IMR-90 (cell line): ENCODE measurements around the gene PTPN5. TPM values are rescaled to one million over a fixed set of nuclear protein-coding genes. Genes with fewer than 3 reads are reported as not detected.

Experiments used
- ATAC-seq: fragments of 200-7000 bp; cut with Tn5 transposase; 2 replicates; pipeline ENCODE4 v1.9.1; 2020; ENCODE audit warnings: low read depth, mild to moderate bottlenecking, moderate library complexity
- BruUV-seq: library from RNA; stranded (reverse); fragments of 400-500 nt; replicated peaks from 2 replicates; lab custom pipeline; 2021; lab: Mats Ljungman, UMichigan
- CTCF ChIA-PET: fragments of 300-600 bp; formaldehyde crosslinking; extraction: SDS; loops from one replicate; lab custom pipeline; 2021; ENCODE audit warnings: antibody characterized with exemption; lab: Yijun Ruan, JAX
- POLR2A ChIA-PET: fragments of 300-600 bp; sonication (Branson Sonifier 250); formaldehyde crosslinking; loops from one replicate; lab custom pipeline; 2022; ENCODE audit warnings: antibody characterized with exemption; ENCODE audit not compliant: unreplicated experiment; lab: Charles Lee
- DNase-seq: peaks from one replicate; pipeline ENCODE4 v3.0.0; 2013
- H2AFZ ChIP-seq: replicated peaks from 2 replicates; pipeline ENCODE3; 2013; ENCODE audit warnings: low read length, mild to moderate bottlenecking; ENCODE audit not compliant: poor library complexity
- H2AK5ac ChIP-seq: 2 replicates; pipeline ENCODE4 v1.6.1; 2013; ENCODE audit warnings: low read depth, low read length, inconsistent platforms
- H2AK9ac ChIP-seq: replicated peaks from 2 replicates; pipeline ENCODE3; 2013; ENCODE audit warnings: mild to moderate bottlenecking, low read depth, low read length, moderate library complexity; ENCODE audit not compliant: poor library complexity
- H2BK120ac ChIP-seq: 2 replicates; pipeline ENCODE4 v1.6.1; 2013; ENCODE audit warnings: low read depth, low read length, inconsistent platforms
- H2BK15ac ChIP-seq: 3 replicates; pipeline ENCODE4 v1.6.1; 2013; ENCODE audit warnings: low read depth, low read length, inconsistent platforms
- H2BK20ac ChIP-seq: 2 replicates; pipeline ENCODE4 v1.6.1; 2013; ENCODE audit warnings: low read depth, mild to moderate bottlenecking, inconsistent platforms, low read length, moderate library complexity
- H2BK5ac ChIP-seq: 2 replicates; pipeline ENCODE4 v1.6.1; 2013; ENCODE audit warnings: mild to moderate bottlenecking, low read depth, low read length, inconsistent platforms; ENCODE audit not compliant: poor library complexity, severe bottlenecking
- H3K14ac ChIP-seq: replicated peaks from 2 replicates; pipeline ENCODE4 v1.6.1; 2013; ENCODE audit warnings: low read depth, low read length, inconsistent platforms
- H3K18ac ChIP-seq: 2 replicates; pipeline ENCODE4 v1.6.1; 2013; ENCODE audit warnings: low read depth, low read length, control low read depth
- H3K23ac ChIP-seq: 2 replicates; pipeline ENCODE4 v1.6.1; 2013; ENCODE audit warnings: low read depth, low read length, inconsistent platforms
- H3K27ac ChIP-seq: 2 replicates; pipeline ENCODE4 v1.5.1; 2013; ENCODE audit warnings: mild to moderate bottlenecking, control low read depth, low read length; ENCODE audit not compliant: insufficient read depth
- H3K27me3 ChIP-seq: 2 replicates; pipeline ENCODE4 v1.6.1; 2013; ENCODE audit warnings: low read length; ENCODE audit not compliant: control insufficient read depth, insufficient read depth
- H3K36me3 ChIP-seq: 2 replicates; pipeline ENCODE4 v1.6.1; 2013; ENCODE audit warnings: low read length, mixed read lengths; ENCODE audit not compliant: control insufficient read depth, insufficient read depth
- H3K4ac ChIP-seq: 2 replicates; pipeline ENCODE4 v1.6.1; 2013; ENCODE audit warnings: low read depth, low read length, inconsistent platforms
- H3K4me1 ChIP-seq: 2 replicates; pipeline ENCODE4 v1.6.1; 2013; ENCODE audit warnings: low read length, mixed read lengths; ENCODE audit not compliant: control insufficient read depth, insufficient read depth
- H3K4me2 ChIP-seq: 2 replicates; pipeline ENCODE4 v1.6.1; 2013; ENCODE audit warnings: low read depth, mild to moderate bottlenecking, control low read depth, low read length, moderate library complexity
- H3K4me3 ChIP-seq: 2 replicates; pipeline ENCODE4 v1.5.1; 2013; ENCODE audit warnings: low read depth, mild to moderate bottlenecking, control low read depth, low read length, moderate library complexity; ENCODE audit not compliant: insufficient read depth
- H3K56ac ChIP-seq: 2 replicates; pipeline ENCODE4 v1.6.1; 2013; ENCODE audit warnings: low read length, inconsistent platforms; ENCODE audit not compliant: insufficient read depth; ENCODE audit errors: extremely low read depth
- H3K79me1 ChIP-seq, 2 experiments: 2 replicates each; pipeline ENCODE4 v1.6.1; 2013; ENCODE audit warnings: low read length in 2 of 2, inconsistent platforms in 1 of 2, low read depth in 1 of 2
- H3K9ac ChIP-seq: 2 replicates; pipeline ENCODE4 v1.6.1; 2013; ENCODE audit warnings: low read depth, low read length, control low read depth
- H3K9me1 ChIP-seq: 2 replicates; pipeline ENCODE4 v1.6.1; 2013; ENCODE audit warnings: low read length, inconsistent platforms; ENCODE audit not compliant: insufficient read depth
- H3K9me3 ChIP-seq: 2 replicates; pipeline ENCODE4 v1.6.1; 2013; ENCODE audit warnings: low read length; ENCODE audit not compliant: control insufficient read depth, insufficient read depth
- H4K20me1 ChIP-seq: 2 replicates; pipeline ENCODE4 v1.6.1; 2013; ENCODE audit warnings: low read length, inconsistent platforms; ENCODE audit not compliant: insufficient read depth
- H4K5ac ChIP-seq: 2 replicates; pipeline ENCODE4 v1.6.1; 2013; ENCODE audit warnings: mild to moderate bottlenecking, low read depth, low read length, control low read depth
- H4K8ac ChIP-seq, 2 experiments: 2 replicates each; pipeline ENCODE4 v1.6.1; 2013; ENCODE audit warnings: low read depth in 2 of 2, low read length in 2 of 2, control low read depth in 1 of 2, inconsistent platforms in 1 of 2
- H4K91ac ChIP-seq: 2 replicates; pipeline ENCODE4 v1.6.1; 2013; ENCODE audit warnings: low read depth, low read length, inconsistent platforms; ENCODE audit not compliant: insufficient read depth
- BHLHE40 ChIP-seq: fragments of 150-350 bp; IDR thresholded peaks from 2 replicates; pipeline ENCODE4 v1.6.1; 2016; ENCODE audit warnings: mild to moderate bottlenecking, low read depth, low read length
- CEBPB ChIP-seq: IDR thresholded peaks from 2 replicates; pipeline ENCODE4 v1.6.1; 2012; ENCODE audit warnings: low read depth, low read length, improper control_type of control experiment
- CHD1 ChIP-seq: IDR thresholded peaks from 2 replicates; pipeline ENCODE4 v1.6.1; 2012; ENCODE audit warnings: low read depth, low read length, improper control_type of control experiment
- FOS ChIP-seq: fragments of 150-350 bp; IDR thresholded peaks from 2 replicates; pipeline ENCODE4 v1.6.1; 2016; ENCODE audit warnings: low read depth, low read length
- MAFK ChIP-seq: IDR thresholded peaks from 2 replicates; pipeline ENCODE4 v1.6.1; 2012; ENCODE audit warnings: low read depth, low read length, improper control_type of control experiment
- MAZ ChIP-seq: IDR thresholded peaks from 2 replicates; pipeline ENCODE4 v1.6.1; 2012; ENCODE audit warnings: low read depth, mild to moderate bottlenecking, low read length, improper control_type of control experiment, moderate library complexity, borderline replicate concordance
- MXI1 ChIP-seq: IDR thresholded peaks from 2 replicates; pipeline ENCODE4 v1.6.1; 2012; ENCODE audit warnings: low read depth, mild to moderate bottlenecking, low read length, moderate library complexity, borderline replicate concordance
- NFE2L2 ChIP-seq: fragments of 150-350 bp; IDR thresholded peaks from 2 replicates; pipeline ENCODE4 v1.6.1; 2016; ENCODE audit warnings: low read depth, mild to moderate bottlenecking, low read length
- POLR2A ChIP-seq: IDR thresholded peaks from 2 replicates; pipeline ENCODE4 v1.6.1; 2012; ENCODE audit warnings: mild to moderate bottlenecking, low read depth, low read length
- RAD21 ChIP-seq: IDR thresholded peaks from 2 replicates; pipeline ENCODE4 v1.6.1; 2012; ENCODE audit warnings: low read length, improper control_type of control experiment
- RCOR1 ChIP-seq: IDR thresholded peaks from 2 replicates; pipeline ENCODE4 v1.6.1; 2012; ENCODE audit warnings: mild to moderate bottlenecking, low read length, improper control_type of control experiment; ENCODE audit not compliant: insufficient replicate concordance
- RFX5 ChIP-seq: IDR thresholded peaks from 2 replicates; pipeline ENCODE4 v1.8.0; 2012; ENCODE audit warnings: low read depth, mild to moderate bottlenecking, low read length, moderate library complexity
- SMC3 ChIP-seq: fragments of 150-350 bp; IDR thresholded peaks from 2 replicates; pipeline ENCODE4 v1.6.1; 2016; ENCODE audit warnings: low read depth, mild to moderate bottlenecking, antibody characterized with exemption, low read length, moderate library complexity
- WGBS, 2 experiments: methylation state at CpG; one replicate each; pipeline versions ENCODE4 v1.1.5 to v1.1.7; 2013; ENCODE audit warnings: missing lambda C conversion rate in 2 of 2; ENCODE audit not compliant: insufficient read length in 1 of 2; ENCODE audit errors: extremely low coverage in 2 of 2; 5-methylcytosine and 5-hydroxymethylcytosine counted together
- dilution Hi-C: fragments of 300-500 bp; cut with HindIII; formaldehyde crosslinking; loops from one replicate; pipeline ENCODE4 v1.14.3; 2018; ENCODE audit warnings: low sequenced_read_pairs; ENCODE audit not compliant: unreplicated experiment
- in situ Hi-C: fragments of 300-500 bp; cut with MboI; formaldehyde crosslinking; loops from 3 replicates; pipeline ENCODE4 v1.14.3; 2019; ENCODE audit warnings: low sequenced_read_pairs, inconsistent platforms, mixed read lengths
- intact Hi-C: fragments of 100-400 bp; cut with micrococcal nuclease; formaldehyde crosslinking; loops from 2 replicates; pipeline ENCODE4 v1.10.0; 2022
- polyA plus RNA-seq, 3 experiments: library from polyadenylated mRNA; depleted of rRNA; stranded (reverse); fragments of >200 nt; gene quantifications; 2 replicates each; pipeline ENCODE4 v1.2.3, GENCODE V29; 2012; ENCODE audit warnings: low replicate concordance in 1 of 3
- total RNA-seq: library from RNA; depleted of rRNA; stranded (reverse); fragments of >200 nt; gene quantifications from 2 replicates; pipeline ENCODE4 v1.2.3, GENCODE V29; 2012
- TF ChIP-seq, protein P1 (sequence below): conservative IDR thresholded peaks from 2 replicates; pipeline ENCODE4 v1.5.1; 2012; ENCODE audit warnings: mild to moderate bottlenecking, low read depth, low read length, improper control_type of control experiment
- TF ChIP-seq, protein P2 (sequence below): fragments of 150-350 bp; IDR thresholded peaks from 2 replicates; pipeline ENCODE4 v1.6.1; 2016; ENCODE audit warnings: low read depth, mild to moderate bottlenecking, low read length, moderate library complexity, borderline replicate concordance
- TF ChIP-seq, protein P3 (sequence below): fragments of 150-350 bp; IDR thresholded peaks from 2 replicates; pipeline ENCODE4 v1.6.1; 2017; ENCODE audit warnings: mild to moderate bottlenecking, antibody characterized with exemption, low read length, low read depth

PTPN5 gene
- total and polyA plus RNA-seq, 2 of the 4 experiments (the other 2 are of a cell fraction): not detected

DNA sequence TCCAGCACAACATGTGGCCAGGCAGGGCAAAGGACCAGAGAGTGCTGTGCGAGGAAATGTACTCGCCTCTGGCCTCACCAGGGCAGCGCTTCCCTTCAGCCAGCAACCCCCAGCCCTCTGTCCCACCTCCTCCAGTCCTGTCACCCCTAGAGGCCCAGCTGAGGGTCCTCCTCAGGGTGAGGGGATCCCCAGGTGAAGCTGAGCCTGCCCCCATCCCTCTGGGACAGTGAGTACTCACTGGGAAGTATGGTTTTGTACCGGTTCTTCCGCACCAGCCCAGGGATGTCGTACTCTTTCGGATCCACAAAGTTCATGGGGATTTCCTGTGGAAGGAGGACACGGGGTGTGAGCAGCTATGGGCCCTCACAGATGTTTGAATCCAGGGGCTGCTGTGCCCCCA is 54.0 kb downstream of the PTPN5 start:
- H2BK120ac ChIP-seq: no peak overlapping the region
- H3K27me3 ChIP-seq: peaks cover 15% of the 10 kb centered on the region
- dilution Hi-C loops (no loop called here), intact Hi-C loops (no loop called here), in situ Hi-C loops (loop anchor here (25.0 kb wide), 1 partner anchor 200 kb away; the partner anchor contains the start of gene TSG101)
- no peaks in the 10 kb centered on the region for H3K79me1 ChIP-seq
- no peak overlapping the region for H3K4ac ChIP-seq
- DNase-seq: no peak
- H2BK5ac ChIP-seq: no peak overlapping the region
- no peak overlapping the region for H2BK15ac ChIP-seq
- TF ChIP-seq CEBPB (no peak), CHD1 (no peak), NFE2L2 (no peak), RCOR1 (no peak), BHLHE40 (no peak), SMC3 (no peak), FOS (no peak), MAZ (no peak), MXI1 (no peak), RFX5 (no peak), MAFK (no peak), POLR2A (no peak), RAD21 (no peak)
- TF ChIP-seq, protein P1, sequence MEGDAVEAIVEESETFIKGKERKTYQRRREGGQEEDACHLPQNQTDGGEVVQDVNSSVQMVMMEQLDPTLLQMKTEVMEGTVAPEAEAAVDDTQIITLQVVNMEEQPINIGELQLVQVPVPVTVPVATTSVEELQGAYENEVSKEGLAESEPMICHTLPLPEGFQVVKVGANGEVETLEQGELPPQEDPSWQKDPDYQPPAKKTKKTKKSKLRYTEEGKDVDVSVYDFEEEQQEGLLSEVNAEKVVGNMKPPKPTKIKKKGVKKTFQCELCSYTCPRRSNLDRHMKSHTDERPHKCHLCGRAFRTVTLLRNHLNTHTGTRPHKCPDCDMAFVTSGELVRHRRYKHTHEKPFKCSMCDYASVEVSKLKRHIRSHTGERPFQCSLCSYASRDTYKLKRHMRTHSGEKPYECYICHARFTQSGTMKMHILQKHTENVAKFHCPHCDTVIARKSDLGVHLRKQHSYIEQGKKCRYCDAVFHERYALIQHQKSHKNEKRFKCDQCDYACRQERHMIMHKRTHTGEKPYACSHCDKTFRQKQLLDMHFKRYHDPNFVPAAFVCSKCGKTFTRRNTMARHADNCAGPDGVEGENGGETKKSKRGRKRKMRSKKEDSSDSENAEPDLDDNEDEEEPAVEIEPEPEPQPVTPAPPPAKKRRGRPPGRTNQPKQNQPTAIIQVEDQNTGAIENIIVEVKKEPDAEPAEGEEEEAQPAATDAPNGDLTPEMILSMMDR: no peak
- TF ChIP-seq, protein P2, sequence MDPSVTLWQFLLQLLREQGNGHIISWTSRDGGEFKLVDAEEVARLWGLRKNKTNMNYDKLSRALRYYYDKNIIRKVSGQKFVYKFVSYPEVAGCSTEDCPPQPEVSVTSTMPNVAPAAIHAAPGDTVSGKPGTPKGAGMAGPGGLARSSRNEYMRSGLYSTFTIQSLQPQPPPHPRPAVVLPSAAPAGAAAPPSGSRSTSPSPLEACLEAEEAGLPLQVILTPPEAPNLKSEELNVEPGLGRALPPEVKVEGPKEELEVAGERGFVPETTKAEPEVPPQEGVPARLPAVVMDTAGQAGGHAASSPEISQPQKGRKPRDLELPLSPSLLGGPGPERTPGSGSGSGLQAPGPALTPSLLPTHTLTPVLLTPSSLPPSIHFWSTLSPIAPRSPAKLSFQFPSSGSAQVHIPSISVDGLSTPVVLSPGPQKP: no peak
- TF ChIP-seq, protein P3, sequence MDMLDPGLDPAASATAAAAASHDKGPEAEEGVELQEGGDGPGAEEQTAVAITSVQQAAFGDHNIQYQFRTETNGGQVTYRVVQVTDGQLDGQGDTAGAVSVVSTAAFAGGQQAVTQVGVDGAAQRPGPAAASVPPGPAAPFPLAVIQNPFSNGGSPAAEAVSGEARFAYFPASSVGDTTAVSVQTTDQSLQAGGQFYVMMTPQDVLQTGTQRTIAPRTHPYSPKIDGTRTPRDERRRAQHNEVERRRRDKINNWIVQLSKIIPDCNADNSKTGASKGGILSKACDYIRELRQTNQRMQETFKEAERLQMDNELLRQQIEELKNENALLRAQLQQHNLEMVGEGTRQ: no peak
- H2BK20ac ChIP-seq: no peak overlapping the region
- H4K91ac ChIP-seq: no peak overlapping the region
- H2AK9ac ChIP-seq: no peak overlapping the region
- no peak overlapping the region for H3K56ac ChIP-seq
- H4K5ac ChIP-seq: no peak overlapping the region
- H3K27ac ChIP-seq: no peak overlapping the region
- H3K14ac ChIP-seq: no peak overlapping the region
- H2AFZ ChIP-seq: no peak overlapping the region
- H3K9me3 ChIP-seq: no peaks in the 10 kb centered on the region
- BruUV-seq: no TSS peak
- H3K4me2 ChIP-seq: no peak overlapping the region
- no peaks in the 10 kb centered on the region for H3K4me1 ChIP-seq
- WGBS, 2 experiments: 100% methylated on average over 3 of the region's 8 CpGs; no CpG with 5 or more reads in 1 of the 2 experiments
- no peak overlapping the region for H3K9ac ChIP-seq
- H2AK5ac ChIP-seq: no peak overlapping the region
- H3K9me1 ChIP-seq: no peaks in the 10 kb centered on the region
- ChIA-PET POLR2A (no interaction called here), CTCF (no interaction called here)
- H4K20me1 ChIP-seq: no peaks in the 10 kb centered on the region
- no peak for ATAC-seq
- H4K8ac ChIP-seq: no peak overlapping the region
- no peaks in the 10 kb centered on the region for H3K36me3 ChIP-seq
- no peak overlapping the region for H3K18ac ChIP-seq
- H3K4me3 ChIP-seq: no peak overlapping the region
- H3K23ac ChIP-seq: no peak overlapping the region
